Stimulated activated naive CD4-positive, alpha-beta T cell treated with Interleukin-2 at 50 U/mL for 16 hours (primary cell): ENCODE data around the gene SPATS2L.
A peak's percentile ranks its signal among the peaks of the same experiment; 100 is the strongest.

Experiments
- DNase-seq: peaks from one replicate; lab custom pipeline; 2025; lab: John Stamatoyannopoulos, UW

SPATS2L gene, protein sequence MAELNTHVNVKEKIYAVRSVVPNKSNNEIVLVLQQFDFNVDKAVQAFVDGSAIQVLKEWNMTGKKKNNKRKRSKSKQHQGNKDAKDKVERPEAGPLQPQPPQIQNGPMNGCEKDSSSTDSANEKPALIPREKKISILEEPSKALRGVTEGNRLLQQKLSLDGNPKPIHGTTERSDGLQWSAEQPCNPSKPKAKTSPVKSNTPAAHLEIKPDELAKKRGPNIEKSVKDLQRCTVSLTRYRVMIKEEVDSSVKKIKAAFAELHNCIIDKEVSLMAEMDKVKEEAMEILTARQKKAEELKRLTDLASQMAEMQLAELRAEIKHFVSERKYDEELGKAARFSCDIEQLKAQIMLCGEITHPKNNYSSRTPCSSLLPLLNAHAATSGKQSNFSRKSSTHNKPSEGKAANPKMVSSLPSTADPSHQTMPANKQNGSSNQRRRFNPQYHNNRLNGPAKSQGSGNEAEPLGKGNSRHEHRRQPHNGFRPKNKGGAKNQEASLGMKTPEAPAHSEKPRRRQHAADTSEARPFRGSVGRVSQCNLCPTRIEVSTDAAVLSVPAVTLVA

DNA sequence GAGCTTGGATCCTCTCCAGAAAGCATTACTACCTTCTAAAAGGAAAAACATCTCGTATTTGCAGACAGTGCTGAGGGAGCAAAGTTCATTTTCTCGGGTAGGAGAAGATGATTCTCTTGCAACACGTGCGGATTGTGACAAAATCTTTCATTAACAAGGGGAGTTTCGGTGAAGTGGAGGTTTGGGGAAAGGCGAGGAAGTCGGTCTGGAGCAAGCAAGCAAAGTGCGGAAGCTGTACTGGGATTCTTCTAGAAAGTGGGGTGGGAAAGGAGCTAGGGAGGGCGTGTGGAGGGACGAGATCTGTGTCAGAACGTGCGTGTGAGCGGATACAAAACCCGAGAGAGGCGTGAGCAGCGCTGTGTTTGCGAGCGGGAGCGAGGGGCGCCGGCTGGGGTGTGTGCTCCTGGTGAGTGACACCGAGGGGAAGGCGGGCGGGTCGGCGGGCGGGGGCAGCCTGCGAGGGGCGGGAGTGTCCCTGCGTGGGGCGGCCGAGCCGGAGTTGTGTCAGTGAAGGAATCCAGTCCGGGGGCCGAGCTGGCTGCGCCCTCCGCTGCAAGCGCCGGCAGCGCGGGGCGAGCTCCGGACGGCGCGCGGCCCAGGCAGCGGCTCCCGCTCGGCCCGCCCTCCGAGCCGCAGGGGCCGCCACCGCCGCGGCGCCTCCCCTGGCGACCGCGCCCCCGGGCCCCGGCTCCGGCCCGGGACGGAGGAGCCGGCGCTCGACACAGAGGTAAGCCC lies at the start of gene SPATS2L:
Gene SPATS2L, plus strand, starts transcription at position 498 of the 735 bp plus-strand sequence. CDS start 82,552 bp downstream, outside the sequence.
- peak; percentile 56 for DNase-seq

DNA sequence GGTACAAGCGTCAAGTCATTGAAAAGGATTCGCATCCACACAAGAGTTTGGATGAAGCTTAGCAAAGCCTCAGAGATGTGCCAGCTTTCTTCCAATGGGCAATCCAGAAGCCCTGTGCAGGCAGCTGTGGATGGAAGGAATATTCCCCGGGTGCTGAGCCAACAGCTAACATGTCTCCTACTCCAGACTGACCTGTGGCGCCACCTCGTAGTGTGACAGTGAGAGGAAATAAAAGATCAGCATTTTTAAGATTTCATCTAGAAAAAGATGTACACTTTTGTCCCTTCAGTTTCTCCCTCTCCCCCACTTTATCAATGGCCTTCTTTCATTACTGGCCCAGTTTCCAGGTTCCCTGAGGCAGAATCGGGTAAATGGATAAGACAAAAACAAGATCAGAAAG lies 48.9 kb upstream of the SPATS2L start:
- no peak for DNase-seq

DNA sequence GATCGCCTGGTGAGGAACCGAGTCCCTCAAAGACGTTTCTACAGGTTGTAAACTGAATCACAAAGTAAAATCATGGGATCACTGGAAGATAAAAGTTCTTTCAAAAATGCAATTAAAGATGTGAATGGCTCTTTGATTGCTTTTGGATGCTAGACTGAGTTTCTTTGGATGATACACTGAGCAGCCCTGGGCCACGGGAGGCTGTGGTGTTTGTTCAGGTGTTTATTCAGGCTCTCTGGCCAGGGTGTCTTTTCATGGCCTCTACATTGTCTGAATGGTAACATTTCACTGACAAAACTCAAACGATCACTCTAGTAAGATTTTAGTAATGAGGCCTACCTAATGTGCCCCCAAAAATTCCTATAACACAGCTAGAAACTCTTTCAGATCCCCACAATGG lies 48.4 kb upstream of the SPATS2L start:
- no peak for DNase-seq

DNA sequence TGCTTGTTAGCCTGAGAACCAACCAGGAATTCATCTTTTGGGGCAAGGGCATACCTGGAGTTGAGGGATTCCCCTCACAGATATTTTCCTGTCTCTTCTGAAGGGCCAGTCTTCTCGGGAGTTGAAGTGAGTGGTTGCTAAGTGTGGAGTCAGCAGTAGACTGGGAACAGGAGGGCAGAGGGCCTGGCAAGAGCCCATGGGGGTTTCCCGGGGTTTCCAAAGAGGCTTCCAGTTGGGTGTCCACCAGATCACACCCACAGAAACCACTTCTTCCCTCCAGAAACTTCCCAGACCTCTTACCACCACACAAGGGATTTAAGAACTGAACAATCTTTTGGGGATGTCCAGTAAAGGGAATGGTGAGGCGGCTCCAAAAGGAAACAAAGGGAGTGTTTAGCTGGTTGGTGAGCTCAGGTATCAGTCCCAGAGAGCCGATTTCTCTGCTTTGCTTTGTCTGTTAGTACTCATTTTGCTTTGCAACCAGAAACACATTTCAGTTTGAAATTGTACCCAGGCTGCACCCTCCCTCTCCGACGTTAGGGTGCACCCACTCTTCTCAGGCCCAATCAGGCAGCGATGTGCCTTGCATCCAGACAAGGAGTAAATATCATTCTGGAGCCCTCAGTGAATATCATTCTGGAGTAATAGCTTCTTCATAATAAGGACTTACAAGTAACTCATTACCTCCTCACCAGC lies 47.5 kb upstream of the SPATS2L start:
- no peak for DNase-seq

DNA sequence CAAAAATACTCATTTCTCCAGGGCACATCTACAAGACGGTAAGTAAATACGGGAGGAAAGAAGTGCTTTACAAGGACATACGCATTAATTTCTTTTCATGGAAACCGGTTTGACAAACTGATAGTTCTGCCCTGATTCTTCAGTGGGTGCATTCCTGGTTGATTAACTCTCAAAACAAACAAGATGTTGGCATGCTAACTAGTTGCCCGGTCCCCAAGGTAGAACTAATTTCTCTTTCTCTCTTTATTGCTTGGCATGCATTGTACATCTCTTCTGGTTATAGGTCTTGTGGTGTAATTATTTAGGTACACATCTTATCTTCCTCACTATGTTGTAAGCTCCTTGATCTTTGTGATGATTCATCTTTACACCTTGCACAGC lies 46.9 kb upstream of the SPATS2L start:
- DNase-seq, result no peak

DNA sequence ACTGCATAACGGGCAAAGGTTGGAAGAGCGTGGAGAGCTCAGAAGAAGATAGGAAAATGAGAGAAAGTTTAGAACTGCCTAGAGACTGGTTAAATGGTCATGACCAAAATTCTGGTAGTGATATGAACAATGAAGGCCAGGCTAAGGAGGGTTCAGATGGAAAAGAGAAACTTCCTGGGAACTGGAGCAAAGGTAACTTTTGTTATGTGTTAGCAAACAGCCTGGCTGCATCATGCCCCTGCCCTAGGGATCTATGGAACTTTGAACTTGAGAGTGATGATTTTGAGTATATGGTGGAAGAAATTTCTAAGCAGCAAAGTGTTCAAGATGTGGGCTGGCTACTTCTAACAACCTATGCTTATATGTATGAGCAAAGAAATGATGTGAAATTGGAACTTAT lies 44.4 kb upstream of the SPATS2L start:
- DNase-seq, result no peak

DNA sequence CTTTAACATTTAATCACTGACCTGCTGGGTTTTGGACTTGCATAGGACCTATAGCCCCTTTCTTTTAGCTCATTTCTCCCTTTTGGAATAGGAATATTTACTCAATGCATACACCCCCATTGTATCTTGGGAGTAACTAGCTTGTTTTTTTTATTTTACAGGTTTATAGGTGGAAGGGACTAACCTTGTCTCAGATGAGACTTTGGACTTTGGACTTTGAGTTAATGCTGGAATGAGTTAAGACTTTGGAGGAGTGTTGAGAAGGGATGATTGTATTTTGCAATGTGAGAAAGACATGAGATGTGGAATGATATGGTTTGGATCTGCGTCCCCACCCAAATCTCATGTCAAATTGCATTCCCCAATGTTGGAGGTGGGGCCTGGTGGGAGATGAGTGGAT lies 43.2 kb upstream of the SPATS2L start:
- no peak for DNase-seq

DNA sequence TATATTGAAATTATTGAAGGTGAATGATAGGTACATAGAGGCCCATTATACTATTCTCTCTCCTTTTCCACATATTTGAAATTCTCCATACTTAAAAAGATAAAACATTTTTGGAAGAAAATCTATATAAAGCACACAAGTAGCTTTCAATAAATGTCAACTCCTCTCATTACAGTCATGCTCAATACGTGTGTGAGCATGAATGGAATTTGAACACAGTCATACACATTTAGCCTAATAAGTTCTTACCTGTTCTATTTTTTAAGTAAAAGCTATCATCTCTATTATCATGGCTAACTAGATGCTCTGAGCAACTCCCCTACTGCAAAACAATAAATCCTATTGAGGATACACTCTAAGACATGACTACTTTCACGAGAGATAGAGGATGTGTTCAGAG lies 41.9 kb upstream of the SPATS2L start:
- DNase-seq, result no peak

DNA sequence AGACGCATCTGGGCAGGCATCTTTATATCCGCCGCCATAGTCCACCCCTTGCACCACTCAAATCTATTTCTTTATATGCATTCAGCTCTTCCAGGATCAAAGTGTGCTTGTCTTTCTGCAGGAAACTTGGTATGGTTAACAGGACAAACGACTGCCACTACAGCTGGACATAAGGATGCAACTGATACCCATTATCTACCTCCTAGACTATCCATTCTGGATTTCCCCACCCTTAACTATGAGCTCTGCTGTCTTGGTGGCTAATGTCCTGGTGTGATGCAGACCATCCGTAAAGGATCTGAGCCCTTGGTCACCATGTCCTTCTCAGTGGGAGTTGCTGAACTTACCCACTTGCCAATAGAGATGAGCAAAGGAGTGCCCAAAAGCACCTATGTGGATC lies 40.1 kb upstream of the SPATS2L start:
- no peak for DNase-seq

DNA sequence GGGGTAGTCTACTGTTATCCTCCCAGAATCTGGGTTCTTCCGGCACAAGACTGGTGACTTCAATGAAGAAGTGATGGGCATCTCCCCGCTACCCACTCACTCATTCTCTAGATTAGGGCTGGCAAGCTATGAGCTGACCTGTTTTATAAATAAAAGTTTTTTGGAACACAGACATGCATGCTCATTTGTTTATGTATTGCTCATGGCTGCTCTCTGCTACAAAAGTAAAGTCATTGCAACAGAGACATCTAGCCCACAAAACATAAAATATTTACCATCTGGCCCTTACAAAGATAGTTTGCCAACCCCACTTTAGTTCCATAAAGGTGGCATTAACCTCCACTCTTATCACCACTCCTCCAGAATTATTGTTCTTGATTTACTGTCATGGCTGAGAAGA lies 39.1 kb upstream of the SPATS2L start:
- no peak for DNase-seq

DNA sequence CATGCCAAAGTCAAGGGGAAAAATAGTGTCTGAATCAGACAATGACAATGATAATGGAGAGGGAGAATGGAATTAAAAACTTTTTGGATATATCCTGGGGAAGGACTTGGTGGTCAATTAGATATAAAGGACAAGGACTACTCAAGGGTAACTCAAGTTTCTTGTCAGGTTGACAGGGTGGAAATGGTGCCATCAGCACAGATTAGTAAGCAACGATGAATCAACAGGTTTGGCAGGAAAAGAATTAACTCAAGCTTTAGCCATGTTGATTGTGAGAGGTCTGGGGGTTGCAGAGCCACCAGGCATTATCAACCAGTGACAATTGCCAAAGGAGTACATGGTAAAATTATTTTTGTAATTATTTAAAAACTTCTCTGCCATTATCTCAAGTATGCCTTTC lies 35.8 kb upstream of the SPATS2L start:
- DNase-seq, result no peak

DNA sequence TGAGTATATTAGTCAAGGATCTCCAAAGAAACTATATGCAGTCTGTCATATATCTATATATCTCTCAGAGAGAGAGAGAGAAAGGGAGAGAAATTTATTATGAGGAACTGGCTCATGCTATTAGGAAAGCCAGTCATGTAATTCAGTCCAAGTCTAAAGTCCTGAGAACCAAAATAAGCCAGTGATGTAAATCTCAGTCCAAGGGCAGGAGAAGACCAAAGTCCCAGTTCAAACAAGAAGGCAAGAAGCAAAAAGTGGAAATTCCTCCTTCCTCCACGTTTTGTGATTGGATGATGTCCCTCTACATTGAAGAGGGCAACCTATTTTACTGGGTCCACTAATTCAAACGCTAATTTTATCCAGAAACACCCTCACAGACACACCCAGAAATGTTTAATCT lies 34.2 kb upstream of the SPATS2L start:
- no peak for DNase-seq

DNA sequence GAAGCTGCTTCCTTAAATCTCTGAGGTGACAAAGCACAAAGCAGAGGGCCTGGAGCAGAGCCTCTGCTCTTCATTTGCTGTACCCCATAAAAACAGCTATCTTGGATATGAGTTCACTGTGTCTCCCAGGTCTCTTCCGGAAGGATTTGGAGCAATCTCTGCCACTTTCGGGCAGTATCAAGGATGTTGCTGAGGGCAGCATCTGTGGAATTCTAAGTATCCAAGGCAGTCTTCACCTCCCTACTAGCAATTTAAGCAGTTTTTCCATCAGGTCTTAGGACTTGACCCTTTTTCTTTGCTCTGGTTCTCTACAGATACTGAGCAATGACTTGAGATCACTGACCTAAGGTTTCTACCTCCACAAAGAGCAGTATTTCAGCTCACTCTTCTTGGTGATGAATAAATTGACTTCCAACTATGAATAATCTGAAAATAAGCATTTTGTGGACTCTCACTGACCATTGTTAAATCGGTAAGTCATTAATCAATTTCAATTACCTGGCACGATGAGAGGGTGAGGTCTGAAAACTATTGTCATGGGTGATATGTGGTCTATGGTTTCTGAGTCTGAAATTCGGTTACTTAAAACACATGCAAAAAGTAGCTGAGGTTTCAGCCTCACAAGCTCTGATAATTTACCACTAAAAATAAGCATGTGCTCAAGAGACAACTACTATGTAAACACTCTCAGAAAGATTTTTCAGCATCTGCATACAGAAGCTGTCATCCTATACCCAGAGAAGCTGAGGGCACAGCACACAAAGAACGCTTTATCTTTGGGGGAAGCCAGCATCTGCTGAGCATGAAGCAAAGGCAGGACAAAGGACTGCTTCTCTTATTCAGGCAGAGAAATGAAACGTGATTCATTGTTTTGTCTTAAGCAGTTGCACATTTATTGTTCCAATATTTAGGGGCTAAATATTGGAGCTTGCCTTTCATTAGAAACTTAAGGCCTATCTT lies 32.1 kb upstream of the SPATS2L start:
- DNase-seq, result no peak

DNA sequence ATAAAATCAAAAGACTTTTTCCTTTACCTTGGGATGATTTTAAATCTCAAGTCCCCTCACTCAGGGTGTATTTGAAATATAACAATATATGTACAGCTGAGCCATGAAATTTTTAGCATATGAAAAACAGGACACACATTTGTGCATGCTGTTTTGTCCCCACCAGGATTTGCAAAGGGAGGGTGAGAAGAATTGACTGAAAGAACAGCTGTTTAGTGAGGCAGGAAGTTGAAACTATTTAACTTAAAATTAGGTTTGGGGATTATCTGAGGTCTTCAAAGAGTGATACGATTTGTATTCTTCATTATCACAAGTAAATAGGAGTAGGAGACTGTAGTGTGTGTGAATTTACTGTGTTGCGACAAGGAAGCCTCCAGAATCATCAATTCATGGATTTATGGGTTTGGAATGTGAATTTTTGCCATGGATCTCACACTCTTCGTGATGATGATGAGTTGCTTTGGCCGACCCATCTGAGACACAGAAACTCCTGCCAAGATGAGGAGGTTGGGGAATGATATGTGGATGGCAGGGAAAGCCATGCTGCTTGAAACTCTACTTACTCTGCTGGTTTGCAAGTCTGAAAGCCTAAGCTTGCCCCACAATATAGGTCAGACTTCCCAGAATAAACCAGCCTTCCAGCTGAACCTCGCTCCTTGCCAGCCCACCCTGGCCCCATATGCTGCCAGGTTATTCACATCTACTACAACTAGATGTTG lies 31.0 kb upstream of the SPATS2L start:
- no peak for DNase-seq

DNA sequence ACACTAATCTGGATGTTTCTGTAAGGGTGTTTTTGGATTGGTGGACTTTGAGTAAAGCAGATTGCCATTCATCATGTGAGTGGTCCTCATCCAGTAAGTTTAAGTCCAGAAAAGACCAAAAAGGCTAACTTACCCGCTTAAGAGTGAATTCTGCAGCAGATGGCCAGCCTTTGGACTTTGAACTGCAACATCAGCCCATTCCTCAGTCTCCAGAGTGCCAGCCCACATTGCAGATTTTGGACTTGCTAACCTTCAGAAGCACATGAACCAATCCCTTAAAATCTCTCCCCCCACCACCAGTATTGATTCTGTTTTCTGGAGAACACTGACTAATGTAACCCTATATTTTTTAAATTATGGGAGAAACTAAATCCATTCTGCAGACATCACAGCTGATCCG lies 30.0 kb upstream of the SPATS2L start:
- no peak for DNase-seq

DNA sequence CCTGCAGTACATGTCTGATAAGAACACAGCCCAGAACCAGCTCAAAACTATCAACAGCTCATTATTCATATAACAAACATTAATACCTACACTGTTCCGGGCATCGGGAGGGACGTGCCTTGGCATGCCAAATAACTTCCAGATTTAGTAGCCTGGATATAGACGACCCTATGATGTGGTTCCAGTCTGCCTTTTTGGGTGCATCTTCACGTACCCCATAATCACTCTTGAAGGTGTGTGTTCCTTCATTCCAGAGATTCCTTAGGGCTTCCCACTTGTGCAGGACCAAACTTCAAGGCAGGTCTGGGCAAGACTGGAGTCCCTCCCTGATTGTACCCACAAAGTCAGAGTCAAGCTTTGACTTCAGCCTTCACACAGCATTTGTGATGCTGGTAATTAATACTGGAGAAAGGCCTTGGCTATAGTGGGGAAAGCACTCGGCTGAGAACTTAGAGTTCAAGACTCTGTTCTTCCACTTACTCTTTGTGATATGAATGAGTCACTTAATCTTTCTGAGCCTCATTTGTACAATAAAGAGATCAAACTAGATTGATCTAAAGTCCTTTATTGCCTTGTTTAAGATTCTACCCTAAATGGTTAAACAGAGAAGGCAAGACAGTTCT lies 27.7 kb upstream of the SPATS2L start:
- DNase-seq, result no peak

DNA sequence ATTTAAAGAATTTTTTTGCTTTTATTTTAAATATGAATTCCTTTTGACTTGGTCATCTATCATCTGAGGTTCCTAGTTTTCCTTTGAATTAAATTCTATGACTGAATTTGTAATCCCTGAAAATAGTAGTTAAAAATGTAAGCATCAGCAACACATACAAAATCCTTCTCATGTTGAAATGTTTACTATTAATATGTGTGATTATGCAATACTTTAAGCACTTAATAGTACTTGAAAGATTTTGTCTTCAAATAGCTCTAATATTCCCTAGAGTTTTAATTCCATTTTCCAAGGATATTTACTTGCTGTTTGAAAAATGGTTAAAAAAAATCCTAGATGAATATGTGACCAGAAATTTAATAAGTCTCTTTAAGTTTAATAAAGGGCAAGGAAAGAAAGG lies 26.6 kb upstream of the SPATS2L start:
- DNase-seq, result no peak

DNA sequence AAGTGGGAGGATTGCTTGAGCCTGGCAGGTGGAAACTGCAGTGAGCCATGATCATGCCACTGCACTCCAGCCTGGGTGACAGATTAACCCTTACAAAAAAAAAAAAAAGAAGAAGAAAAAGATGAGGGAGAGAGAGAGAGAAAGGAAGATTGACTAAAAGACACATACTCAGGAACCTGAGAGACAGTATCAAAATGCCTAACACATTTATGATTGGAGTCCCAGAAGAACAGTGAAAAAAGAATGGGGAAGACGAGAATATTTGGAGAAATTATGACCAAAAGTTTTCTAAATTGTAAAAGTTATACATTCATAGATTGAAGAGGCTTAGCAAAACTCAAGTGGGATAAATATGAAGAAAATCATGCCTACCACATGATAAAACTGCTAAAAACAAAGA lies 19.9 kb upstream of the SPATS2L start:
- DNase-seq, result no peak

DNA sequence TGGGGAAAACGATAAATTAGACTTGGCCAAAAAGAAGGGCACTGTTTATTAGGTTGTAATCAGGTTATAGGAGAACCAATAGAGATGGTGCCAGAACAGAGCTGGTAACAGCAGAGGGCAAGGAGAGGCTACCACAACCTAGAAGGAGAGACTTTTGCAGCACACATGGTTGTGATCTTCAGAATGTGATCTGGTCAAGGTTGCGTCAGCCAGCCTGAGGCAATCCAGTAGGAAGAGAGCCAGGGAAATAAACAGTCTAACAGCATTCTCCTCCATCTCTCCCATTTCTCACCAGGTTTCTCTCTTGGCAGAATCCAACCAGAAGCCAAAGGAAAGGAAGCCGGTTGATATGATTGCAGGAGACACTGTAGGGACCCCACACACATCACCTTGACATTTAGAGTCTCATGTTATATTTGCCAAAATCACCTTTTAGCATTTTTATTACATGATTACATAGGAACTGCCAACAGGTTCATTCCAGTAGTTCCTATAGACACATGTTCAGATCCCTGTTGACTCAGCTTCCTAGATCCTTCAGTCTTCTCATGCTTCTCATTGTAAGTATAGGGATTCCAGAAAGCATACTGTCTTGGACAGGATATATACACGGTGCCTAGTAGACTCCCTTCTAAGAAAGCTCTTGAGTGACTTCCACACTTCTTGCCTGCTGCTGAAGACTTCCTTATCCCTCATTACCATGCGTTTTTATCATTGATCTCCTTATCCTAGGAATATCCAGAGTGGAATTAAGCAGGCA lies 17.6 kb upstream of the SPATS2L start:
- DNase-seq, result no peak

DNA sequence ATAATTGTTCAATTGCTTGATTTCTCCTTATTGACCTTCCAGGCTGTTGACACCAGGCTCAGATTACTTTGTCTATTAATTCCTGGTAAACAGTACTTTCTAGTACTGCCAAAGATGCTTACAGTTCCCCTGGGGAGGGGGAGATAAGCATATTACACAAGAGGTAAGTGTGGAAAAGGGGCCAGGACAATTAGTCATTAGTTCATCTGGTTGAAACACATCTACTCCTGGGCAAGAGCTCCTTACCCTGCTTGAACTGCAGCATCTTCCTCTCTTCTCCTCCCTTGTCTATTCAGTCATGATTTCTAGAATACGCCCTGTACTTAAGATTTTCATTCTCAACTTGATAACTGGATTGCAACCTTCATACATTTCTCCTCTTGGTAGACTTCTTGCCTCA lies 10.4 kb upstream of the SPATS2L start:
- DNase-seq, result no peak
